Panc1 (cell line): ENCODE measurements around the gene TRIM41. TPM values are rescaled to one million over a fixed set of nuclear protein-coding genes. Genes with fewer than 3 reads are reported as not detected.

Experiments
- ATAC-seq: fragments of 200-7000 bp; cut with Tn5 transposase; 2 replicates; pipeline ENCODE4 v1.9.1; 2020; ENCODE audit warnings: mild to moderate bottlenecking, moderate library complexity
- BruUV-seq: library from RNA; stranded (reverse); fragments of 400-500 nt; replicated peaks from 2 replicates; lab custom pipeline; 2021; lab: Mats Ljungman, UMichigan
- CTCF ChIA-PET: fragments of 300-600 bp; sonication (Branson Sonifier 250); formaldehyde crosslinking; loops from one replicate; lab custom pipeline; 2022; ENCODE audit warnings: antibody characterized with exemption; lab: Charles Lee
- POLR2A ChIA-PET: fragments of 300-600 bp; sonication (Branson Sonifier 250); formaldehyde crosslinking; loops from one replicate; lab custom pipeline; 2022; ENCODE audit warnings: antibody characterized with exemption; lab: Charles Lee
- DNase-seq: peaks from one replicate; pipeline ENCODE4 v3.0.0-alpha.2; 2010; ENCODE audit warnings: low read depth, low spot score
- H3K27ac ChIP-seq: 2 replicates; pipeline ENCODE4 v1.5.1; 2011; ENCODE audit warnings: mild to moderate bottlenecking, low read length, inconsistent platforms
- H3K27me3 ChIP-seq: fragments of 200-500 bp; sonication (Bioruptor generic); 2 replicates; pipeline ENCODE4 v1.6.0; 2014; ENCODE audit warnings: low read length, inconsistent platforms; ENCODE audit not compliant: control insufficient read depth, insufficient read depth
- H3K36me3 ChIP-seq: fragments of 200-500 bp; sonication (Bioruptor generic); 2 replicates; pipeline ENCODE4 v1.5.1; 2014; ENCODE audit warnings: inconsistent platforms, mild to moderate bottlenecking, low read length, moderate library complexity; ENCODE audit not compliant: control insufficient read depth, insufficient read depth
- H3K4me1 ChIP-seq: 2 replicates; pipeline ENCODE4 v1.5.1; 2011; ENCODE audit warnings: inconsistent platforms, mild to moderate bottlenecking, low read length, moderate library complexity; ENCODE audit not compliant: control insufficient read depth, insufficient read depth
- H3K4me3 ChIP-seq, 2 experiments: 2 replicates each; pipeline ENCODE4 v1.5.1; 2011 to 2012; ENCODE audit warnings: low read depth in 2 of 2, low read length in 2 of 2, mild to moderate bottlenecking in 2 of 2, inconsistent platforms in 1 of 2, moderate library complexity in 1 of 2
- H3K9me3 ChIP-seq: fragments of 200-500 bp; sonication (Bioruptor generic); 2 replicates; pipeline ENCODE4 v1.5.1; 2014; ENCODE audit warnings: low read depth, mild to moderate bottlenecking, inconsistent platforms, low read length, moderate library complexity; ENCODE audit not compliant: control insufficient read depth, insufficient read depth
- POLR2AphosphoS5 ChIP-seq: IDR thresholded peaks from 2 replicates; pipeline ENCODE4 v1.6.1; 2012; ENCODE audit warnings: mild to moderate bottlenecking, low read depth, low read length, moderate library complexity
- SIN3A ChIP-seq: IDR thresholded peaks from 2 replicates; pipeline ENCODE4 v1.6.1; 2012; ENCODE audit warnings: low read depth, mild to moderate bottlenecking, low read length, moderate library complexity, borderline replicate concordance; ENCODE audit not compliant: insufficient read depth
- TCF7L2 ChIP-seq: IDR thresholded peaks from 2 replicates; pipeline ENCODE4 v1.6.1; 2011; ENCODE audit warnings: mild to moderate bottlenecking, low read depth, low read length, inconsistent platforms
- in situ Hi-C: cut with HindIII; loops from 2 replicates; pipeline ENCODE4 v1.10.0; 2016; ENCODE audit warnings: low sequenced_read_pairs, low pct_unique_long_range_greater_than_20kb
- intact Hi-C: fragments of 100-400 bp; cut with micrococcal nuclease; formaldehyde crosslinking; loops from one replicate; pipeline ENCODE4 v1.10.0; 2022; ENCODE audit not compliant: unreplicated experiment
- total RNA-seq: library from RNA; stranded (reverse); gene quantifications from one replicate; pipeline ENCODE4 v1.2.1, GENCODE V29; 2021; ENCODE audit not compliant: unreplicated experiment
- TF ChIP-seq, protein P1 (sequence below): fragments of 450-650 bp; IDR thresholded peaks from 2 replicates; pipeline ENCODE4 v1.5.1; 2017; ENCODE audit warnings: mild to moderate bottlenecking
- TF ChIP-seq, protein P2 (sequence below), 2 experiments: IDR thresholded peaks; 2 replicates each; pipeline ENCODE4 v1.6.1; 2011 to 2012; ENCODE audit warnings: low read depth in 2 of 2, control low read depth in 1 of 2, low read length in 1 of 2, mild to moderate bottlenecking in 1 of 2, moderate library complexity in 1 of 2; ENCODE audit not compliant: insufficient read depth in 1 of 2

Gene TRIM41
- total RNA-seq, 1 experiment from 2014 or later, result 58.3 TPM

DNA sequence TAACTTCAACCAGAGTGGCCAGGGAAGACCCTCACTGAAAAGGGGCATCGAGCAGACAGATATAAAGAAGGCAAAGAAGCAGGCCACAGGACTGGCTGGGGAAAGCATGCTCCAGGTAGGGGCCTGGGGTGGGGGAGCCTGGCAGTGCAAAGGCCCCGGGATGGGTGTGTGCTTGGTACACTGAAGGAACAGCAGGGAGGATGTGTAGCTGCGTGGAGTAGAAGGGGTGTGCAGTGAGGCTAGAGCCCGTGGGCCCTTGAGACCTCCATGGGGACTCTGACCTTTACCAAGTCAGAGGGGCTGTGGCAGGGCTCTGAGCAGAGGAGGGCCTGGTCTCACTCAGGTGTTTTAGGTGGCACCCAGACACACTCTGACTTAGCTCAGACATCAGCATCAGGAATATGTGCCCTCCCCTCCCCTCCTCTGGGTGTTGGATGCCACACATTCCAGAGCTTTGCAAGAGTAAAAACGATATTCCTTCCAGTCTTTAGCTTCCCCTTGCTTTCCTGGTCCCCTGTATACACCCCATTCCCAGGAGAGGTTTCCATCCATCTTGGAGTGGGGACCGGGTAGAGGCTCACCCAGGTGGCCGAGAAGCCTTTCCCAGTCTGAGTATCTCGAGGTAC is 25.6 kb upstream of the TRIM41 start:
- no peaks in the 10 kb centered on the region for H3K27me3 ChIP-seq
- ATAC-seq (no peak; the same call in 1 of the 2 replicates), DNase-seq (no peak)
- BruUV-seq, result no TSS peak
- no peak overlapping the region for H3K27ac ChIP-seq
- POLR2A ChIA-PET, result no interaction called here
- no peaks in the 10 kb centered on the region for H3K9me3 ChIP-seq
- in situ Hi-C loops (no loop called here), intact Hi-C loops (no loop called here)
- H3K4me1 ChIP-seq, result peaks cover 20% of the 10 kb centered on the region
- no peak overlapping the region for H3K4me3 ChIP-seq
- TF ChIP-seq, protein P1, sequence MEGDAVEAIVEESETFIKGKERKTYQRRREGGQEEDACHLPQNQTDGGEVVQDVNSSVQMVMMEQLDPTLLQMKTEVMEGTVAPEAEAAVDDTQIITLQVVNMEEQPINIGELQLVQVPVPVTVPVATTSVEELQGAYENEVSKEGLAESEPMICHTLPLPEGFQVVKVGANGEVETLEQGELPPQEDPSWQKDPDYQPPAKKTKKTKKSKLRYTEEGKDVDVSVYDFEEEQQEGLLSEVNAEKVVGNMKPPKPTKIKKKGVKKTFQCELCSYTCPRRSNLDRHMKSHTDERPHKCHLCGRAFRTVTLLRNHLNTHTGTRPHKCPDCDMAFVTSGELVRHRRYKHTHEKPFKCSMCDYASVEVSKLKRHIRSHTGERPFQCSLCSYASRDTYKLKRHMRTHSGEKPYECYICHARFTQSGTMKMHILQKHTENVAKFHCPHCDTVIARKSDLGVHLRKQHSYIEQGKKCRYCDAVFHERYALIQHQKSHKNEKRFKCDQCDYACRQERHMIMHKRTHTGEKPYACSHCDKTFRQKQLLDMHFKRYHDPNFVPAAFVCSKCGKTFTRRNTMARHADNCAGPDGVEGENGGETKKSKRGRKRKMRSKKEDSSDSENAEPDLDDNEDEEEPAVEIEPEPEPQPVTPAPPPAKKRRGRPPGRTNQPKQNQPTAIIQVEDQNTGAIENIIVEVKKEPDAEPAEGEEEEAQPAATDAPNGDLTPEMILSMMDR, result no peak
- no peak for TF ChIP-seq TCF7L2
- no peak for TF ChIP-seq POLR2AphosphoS5
- TF ChIP-seq, protein P2, sequence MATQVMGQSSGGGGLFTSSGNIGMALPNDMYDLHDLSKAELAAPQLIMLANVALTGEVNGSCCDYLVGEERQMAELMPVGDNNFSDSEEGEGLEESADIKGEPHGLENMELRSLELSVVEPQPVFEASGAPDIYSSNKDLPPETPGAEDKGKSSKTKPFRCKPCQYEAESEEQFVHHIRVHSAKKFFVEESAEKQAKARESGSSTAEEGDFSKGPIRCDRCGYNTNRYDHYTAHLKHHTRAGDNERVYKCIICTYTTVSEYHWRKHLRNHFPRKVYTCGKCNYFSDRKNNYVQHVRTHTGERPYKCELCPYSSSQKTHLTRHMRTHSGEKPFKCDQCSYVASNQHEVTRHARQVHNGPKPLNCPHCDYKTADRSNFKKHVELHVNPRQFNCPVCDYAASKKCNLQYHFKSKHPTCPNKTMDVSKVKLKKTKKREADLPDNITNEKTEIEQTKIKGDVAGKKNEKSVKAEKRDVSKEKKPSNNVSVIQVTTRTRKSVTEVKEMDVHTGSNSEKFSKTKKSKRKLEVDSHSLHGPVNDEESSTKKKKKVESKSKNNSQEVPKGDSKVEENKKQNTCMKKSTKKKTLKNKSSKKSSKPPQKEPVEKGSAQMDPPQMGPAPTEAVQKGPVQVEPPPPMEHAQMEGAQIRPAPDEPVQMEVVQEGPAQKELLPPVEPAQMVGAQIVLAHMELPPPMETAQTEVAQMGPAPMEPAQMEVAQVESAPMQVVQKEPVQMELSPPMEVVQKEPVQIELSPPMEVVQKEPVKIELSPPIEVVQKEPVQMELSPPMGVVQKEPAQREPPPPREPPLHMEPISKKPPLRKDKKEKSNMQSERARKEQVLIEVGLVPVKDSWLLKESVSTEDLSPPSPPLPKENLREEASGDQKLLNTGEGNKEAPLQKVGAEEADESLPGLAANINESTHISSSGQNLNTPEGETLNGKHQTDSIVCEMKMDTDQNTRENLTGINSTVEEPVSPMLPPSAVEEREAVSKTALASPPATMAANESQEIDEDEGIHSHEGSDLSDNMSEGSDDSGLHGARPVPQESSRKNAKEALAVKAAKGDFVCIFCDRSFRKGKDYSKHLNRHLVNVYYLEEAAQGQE (IDR thresholded peaks at IDR 0.05; ENCODE audit: insufficient read depth in 1 of 2, low read depth in 2 of 2, low read length in 1 of 2), result no peak
- no peak for TF ChIP-seq SIN3A
- no peaks in the 10 kb centered on the region for H3K36me3 ChIP-seq
- CTCF ChIA-PET, result no interaction called here

DNA sequence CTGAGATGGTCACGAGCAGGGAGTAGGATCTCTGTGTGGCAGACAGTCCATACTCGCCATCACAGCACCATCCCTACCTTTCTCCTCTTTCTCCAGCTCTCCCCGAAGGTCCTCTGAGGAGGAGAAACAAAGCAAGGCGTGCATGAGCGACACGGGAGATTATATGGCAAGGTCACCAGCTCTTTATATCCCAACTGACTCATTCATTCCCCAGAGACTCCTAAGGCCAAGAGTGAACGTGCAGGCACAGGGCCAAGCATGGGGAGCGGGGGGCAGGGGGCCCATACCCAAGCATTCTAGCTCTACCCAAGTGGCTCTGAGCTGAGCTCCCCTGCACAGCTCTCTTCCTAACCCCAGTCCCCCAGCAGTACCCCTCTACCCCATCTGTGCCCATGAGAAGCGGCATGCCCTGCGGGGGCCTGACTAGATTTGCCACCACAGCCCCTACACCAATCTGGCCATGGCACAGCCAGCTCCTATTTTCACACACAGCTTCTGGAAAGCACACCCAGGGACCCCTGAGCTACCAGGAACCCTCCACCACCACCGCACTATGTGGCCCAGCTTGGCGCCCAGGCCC is 24.9 kb upstream of the TRIM41 start:
- intact Hi-C loops (no loop called here), in situ Hi-C loops (no loop called here)
- Histone ChIP-seq H3K4me3 (no peak overlapping the region), H3K9me3 (no peaks in the 10 kb centered on the region), H3K27me3 (no peaks in the 10 kb centered on the region), H3K36me3 (no peaks in the 10 kb centered on the region), H3K4me1 (peaks cover 12% of the 10 kb centered on the region), H3K27ac (no peak overlapping the region)
- TF ChIP-seq TCF7L2, result no peak
- no peak for TF ChIP-seq SIN3A
- TF ChIP-seq, protein P1, result no peak
- TF ChIP-seq, protein P2 (IDR thresholded peaks at IDR 0.05; ENCODE audit: insufficient read depth in 1 of 2, low read depth in 2 of 2, low read length in 1 of 2), result no peak
- no peak for TF ChIP-seq POLR2AphosphoS5
- POLR2A ChIA-PET, result interaction anchor here (0.9 kb wide), 1 partner anchor 30 kb away, joined by 5 read pairs; no protein-coding TSS in a partner anchor
- ATAC-seq (no peak), DNase-seq (no peak)
- CTCF ChIA-PET, result no interaction called here
- no TSS peak for BruUV-seq
